Mammary epithelial cell (primary cell): ENCODE results near the gene RAP2A.

Source experiments
- CTCF ChIP-seq, 2 donors: IDR thresholded peaks in 1 of 2; conservative IDR thresholded peaks in 1 of 2; 2 replicates each; pipeline ENCODE4 v1.5.1; 2011 to 2012; ENCODE audit warnings: inconsistent platforms in 2 of 2, low read length in 2 of 2, mild to moderate bottlenecking in 2 of 2, control low read depth in 1 of 2, low read depth in 1 of 2; ENCODE audit not compliant: insufficient read depth in 1 of 2; ENCODE audit errors: extremely low read depth in 1 of 2
- EZH2 ChIP-seq: IDR thresholded peaks from 2 replicates; pipeline ENCODE4 v1.6.1; 2012; ENCODE audit warnings: low read length, inconsistent platforms, borderline replicate concordance

DNA sequence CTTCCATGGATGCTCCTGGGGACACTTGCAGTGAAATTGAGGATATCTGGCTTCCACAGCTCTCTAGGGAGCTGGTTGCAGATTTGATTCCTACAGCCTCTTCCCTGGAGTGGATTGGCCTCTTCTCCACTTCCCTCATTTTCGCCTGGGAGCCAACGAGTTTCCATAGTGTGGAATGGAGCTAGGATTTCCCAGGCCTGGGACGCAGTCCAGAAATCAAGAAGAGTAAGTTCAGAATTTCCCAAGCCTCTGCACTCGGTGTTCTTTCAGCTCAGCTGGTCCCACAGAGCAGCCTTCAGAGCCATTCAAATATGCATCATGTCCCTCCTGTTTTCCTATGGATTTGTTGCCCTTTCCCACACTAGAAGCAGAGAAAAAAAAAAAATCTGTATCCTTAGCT, 68.2 kb downstream of the RAP2A start:
- TF ChIP-seq CTCF (conservative IDR thresholded peaks at IDR 0.05 in 1 of 2, IDR thresholded peaks at IDR 0.05 in 1 of 2; ENCODE audit: extremely low read depth in 1 of 2, insufficient read depth in 1 of 2, low read depth in 1 of 2, low read length in 2 of 2) = no peak
- no peak for TF ChIP-seq EZH2
